ENCODE results near the gene PPP1R3F.

PPP1R3F gene

GRCh38 chrX:49230500-49231232 is 38.9 kb upstream of the PPP1R3F start:
- H3K4me3 ChIP-seq (ENCODE audit: control insufficient read depth, low read depth, low read length) = no peak overlapping the region
- no peak for TF ChIP-seq CTCF (IDR thresholded peaks at IDR 0.05; ENCODE audit: control insufficient read depth, insufficient read depth, low read depth, low read length, missing control alignments)
- DNase-seq (ENCODE audit: low read depth) = no peak

GRCh38 chrX:49231333-49232000 is 38.1 kb upstream of the PPP1R3F start:
- TF ChIP-seq CTCF (IDR thresholded peaks at IDR 0.05; ENCODE audit: control insufficient read depth, insufficient read depth, low read depth, low read length, missing control alignments) = no peak
- DNase-seq (ENCODE audit: low read depth) = no peak
- no peak overlapping the region for H3K4me3 ChIP-seq (ENCODE audit: control insufficient read depth, low read depth, low read length)

GRCh38 chrX:49232525-49232924 is 37.1 kb upstream of the PPP1R3F start:
- no peak overlapping the region for H3K4me3 ChIP-seq (ENCODE audit: control insufficient read depth, low read depth, low read length)
- DNase-seq (ENCODE audit: low read depth) = no peak
- TF ChIP-seq CTCF (IDR thresholded peaks at IDR 0.05; ENCODE audit: control insufficient read depth, insufficient read depth, low read depth, low read length, missing control alignments) = no peak

DNA sequence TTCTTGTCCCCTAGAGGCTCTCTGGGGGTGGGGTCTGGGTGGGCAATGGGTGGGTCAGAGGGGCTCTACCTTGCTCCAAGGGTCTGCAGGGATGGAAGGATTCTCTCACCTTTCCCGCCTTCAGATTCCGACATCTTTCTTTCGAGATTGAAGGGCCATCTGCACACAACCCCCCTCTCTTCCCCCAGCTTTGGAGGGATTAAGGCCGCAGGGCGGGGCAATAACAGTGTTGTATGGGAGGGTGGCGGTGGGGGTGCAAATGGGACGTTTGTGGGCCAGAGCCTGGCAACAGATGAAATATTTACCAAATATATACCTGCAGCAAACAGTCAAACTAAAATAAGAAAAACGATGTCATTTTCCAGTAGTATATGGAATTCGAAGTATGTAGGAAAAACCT is 36.4 kb upstream of the PPP1R3F start, which contains the start of gene CACNA1F:
Gene CACNA1F, minus strand, starts transcription at position 165 of the 400 bp plus-strand sequence. Its CDS starts 31 bp downstream, at position 134.
- H3K4me3 ChIP-seq (ENCODE audit: control insufficient read depth, low read depth, low read length) = no peak within 1 kb of the TSS
- no peak for TF ChIP-seq CTCF (IDR thresholded peaks at IDR 0.05; ENCODE audit: control insufficient read depth, insufficient read depth, low read depth, low read length, missing control alignments)
- no peak for DNase-seq (ENCODE audit: low read depth)

GRCh38 chrX:49233887-49234555 is 35.6 kb upstream of the PPP1R3F start:
- no peak for TF ChIP-seq CTCF (IDR thresholded peaks at IDR 0.05; ENCODE audit: control insufficient read depth, insufficient read depth, low read depth, low read length, missing control alignments)
- no peak for DNase-seq (ENCODE audit: low read depth)
- no peak overlapping the region for H3K4me3 ChIP-seq (ENCODE audit: control insufficient read depth, low read depth, low read length)

GRCh38 chrX:49237060-49237459 is 32.5 kb upstream of the PPP1R3F start:
- no peak for TF ChIP-seq CTCF (IDR thresholded peaks at IDR 0.05; ENCODE audit: control insufficient read depth, insufficient read depth, low read depth, low read length, missing control alignments)
- H3K4me3 ChIP-seq (ENCODE audit: control insufficient read depth, low read depth, low read length) = no peak overlapping the region
- DNase-seq (ENCODE audit: low read depth) = no peak
